Adipose tissue (tissue), 3 donors: Measurements from ENCODE around the gene DNAJB14. TPM values are rescaled to one million over a fixed set of nuclear protein-coding genes. Genes with fewer than 3 reads are reported as not detected.

Experiments
- H3K27ac ChIP-seq: one replicate; pipeline ENCODE4 v1.5.1; 2013; ENCODE audit warnings: low read depth, low read length
- WGBS, 3 donors: extraction: QIAGEN DNeasy Blood & Tissue Kit; methylation state at CpG; one replicate each; pipeline ENCODE4 v1.1.7; 2013; 5-methylcytosine and 5-hydroxymethylcytosine counted together
- polyA plus RNA-seq, 3 donors: library from polyadenylated mRNA; stranded (reverse); fragments of 200-250 nt; gene quantifications; one replicate each; pipeline ENCODE4 v1.2.3, GENCODE V29; 2013
- donor health status: healthy with polysubstance abuse.
- donor health status: Bipolar disorder and iron deficiency.
- donor health status: healthy.

The DNAJB14 gene
- polyA plus RNA-seq, 3 donors = 5.3 to 22.1 (median 7.0) TPM

DNA sequence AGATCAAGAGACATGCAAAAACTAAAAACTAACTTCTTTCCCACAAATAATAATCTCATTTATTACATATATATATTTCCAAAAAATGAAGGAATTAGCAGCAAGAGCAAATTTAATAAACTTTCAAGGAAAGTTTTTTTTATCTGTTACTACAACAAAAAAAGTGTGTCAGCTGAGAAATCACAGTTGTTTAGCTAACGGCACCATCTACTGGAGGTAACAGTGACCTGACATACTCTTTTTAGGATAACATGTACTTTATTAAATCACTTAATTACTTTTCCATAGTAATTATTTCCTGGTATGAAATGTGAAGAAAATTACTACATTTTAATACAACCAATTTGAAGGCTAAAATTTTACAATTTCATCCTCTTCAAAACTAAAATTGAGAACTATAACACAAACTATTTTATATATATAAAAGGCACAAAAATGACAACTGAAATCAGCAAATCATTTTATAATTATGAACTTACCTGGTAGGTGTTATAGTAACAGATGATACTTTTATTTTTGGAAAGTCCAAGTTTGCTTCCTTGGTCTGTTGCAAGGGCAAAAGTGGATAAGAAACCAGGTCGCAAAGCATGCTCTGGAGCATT, 61.3 kb downstream of the DNAJB14 start:
- H3K27ac ChIP-seq = no peak overlapping the region
- 68 to 80% (median 75%) methylated on average over 2 of the region's 2 CpGs for WGBS, 3 donors

GRCh38 chr4:99879458-99879857, 67.0 kb downstream of the DNAJB14 start:
- no peak overlapping the region for H3K27ac ChIP-seq
- 74 to 89% (median 85%) methylated on average over 3 of the region's 3 CpGs for WGBS, 3 donors

- H3K27ac ChIP-seq = no peak overlapping the region
Observed at GRCh38 chr4:99878604-99879003, 67.8 kb downstream of the DNAJB14 start.

GRCh38 chr4:99876946-99877345, 69.5 kb downstream of the DNAJB14 start:
- H3K27ac ChIP-seq = no peak overlapping the region

DNA sequence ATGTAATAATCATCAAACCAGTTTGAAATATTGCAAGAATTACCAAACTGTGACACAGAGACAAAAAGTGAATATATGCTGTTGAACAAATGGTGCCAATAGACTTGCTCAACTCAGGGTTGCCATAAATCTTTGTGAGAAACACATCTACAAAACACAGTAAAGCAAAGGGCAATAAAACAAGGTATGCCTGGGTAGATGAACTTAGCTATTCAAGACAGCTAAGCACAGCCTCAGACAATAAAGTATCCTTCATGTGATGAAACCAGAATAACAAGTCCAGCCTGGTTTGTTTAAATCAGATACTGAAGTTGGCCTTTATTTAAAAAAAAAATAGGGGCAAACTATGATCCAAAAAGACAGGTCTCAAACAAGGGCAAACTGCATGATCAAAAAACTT, 71.3 kb downstream of the DNAJB14 start:
- no peak overlapping the region for H3K27ac ChIP-seq

More at GRCh38 chr4:99876946-99877345, 69.5 kb downstream of the DNAJB14 start:
- 90 to 96% (median 92%) methylated on average over 3 of the region's 3 CpGs for WGBS, 3 donors

GRCh38 chr4:99872570-99872969, 73.8 kb downstream of the DNAJB14 start:
- no peak overlapping the region for H3K27ac ChIP-seq

- 52 to 64% (median 58%) methylated on average over 8 of the region's 8 CpGs for WGBS, 3 donors
- no peak overlapping the region for H3K27ac ChIP-seq
Observed at GRCh38 chr4:99868126-99868596, 78.3 kb downstream of the DNAJB14 start.

DNA sequence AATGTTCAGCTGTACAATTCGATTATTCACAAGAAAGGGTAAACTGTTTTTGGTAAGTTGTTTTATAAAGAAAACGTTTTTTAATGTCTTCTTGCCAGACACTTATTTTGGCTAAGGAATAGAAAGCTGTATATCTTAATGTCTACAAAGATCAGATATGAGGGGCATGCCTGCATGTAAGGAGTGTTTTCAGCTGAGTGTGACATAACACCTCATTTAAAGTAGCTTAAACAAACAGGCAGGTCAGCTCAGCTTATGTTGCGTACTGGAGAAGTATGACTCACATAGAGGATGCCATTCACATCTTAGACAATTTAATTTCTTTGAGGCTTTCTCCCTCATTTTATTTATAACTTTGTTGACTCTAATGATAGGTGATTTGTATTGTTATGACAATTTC, 82.6 kb downstream of the DNAJB14 start:
- 49 to 72% (median 61%) methylated on average over 3 of the region's 3 CpGs for WGBS, 3 donors
- no peak overlapping the region for H3K27ac ChIP-seq

- 41 to 45% (median 45%) methylated on average over 5 of the region's 5 CpGs for WGBS, 3 donors
- H3K27ac ChIP-seq = no peak overlapping the region
Observed at GRCh38 chr4:99861120-99861905, 85.1 kb downstream of the DNAJB14 start.

- 60 to 73% (median 68%) methylated on average over 2 of the region's 2 CpGs for WGBS, 3 donors
Observed at GRCh38 chr4:99860521-99860920, 85.9 kb downstream of the DNAJB14 start.

DNA sequence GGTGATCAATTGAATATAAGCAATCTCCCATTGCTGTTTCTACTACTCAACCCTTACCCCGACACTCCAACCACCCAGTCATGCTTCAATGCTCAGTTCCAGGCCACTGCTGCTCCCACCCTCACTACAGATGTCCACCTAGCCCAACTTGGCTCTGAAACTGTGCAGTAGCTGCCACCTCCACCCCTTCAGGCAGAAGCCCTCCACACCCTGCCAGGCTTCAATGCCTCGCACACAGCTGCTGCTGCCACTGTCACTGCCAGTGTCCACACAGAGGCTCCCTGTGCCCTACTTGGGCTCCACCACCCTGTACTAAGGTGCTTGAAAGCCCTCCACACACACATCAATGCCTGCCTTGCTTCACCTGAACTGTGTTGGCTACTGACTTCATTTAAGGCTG, 86.8 kb downstream of the DNAJB14 start:
- WGBS, 3 donors = 91 to 92% (median 92%) methylated on average over 2 of the region's 2 CpGs
- no peak overlapping the region for H3K27ac ChIP-seq

More at GRCh38 chr4:99860521-99860920, 85.9 kb downstream of the DNAJB14 start:
- H3K27ac ChIP-seq = no peak overlapping the region

DNA sequence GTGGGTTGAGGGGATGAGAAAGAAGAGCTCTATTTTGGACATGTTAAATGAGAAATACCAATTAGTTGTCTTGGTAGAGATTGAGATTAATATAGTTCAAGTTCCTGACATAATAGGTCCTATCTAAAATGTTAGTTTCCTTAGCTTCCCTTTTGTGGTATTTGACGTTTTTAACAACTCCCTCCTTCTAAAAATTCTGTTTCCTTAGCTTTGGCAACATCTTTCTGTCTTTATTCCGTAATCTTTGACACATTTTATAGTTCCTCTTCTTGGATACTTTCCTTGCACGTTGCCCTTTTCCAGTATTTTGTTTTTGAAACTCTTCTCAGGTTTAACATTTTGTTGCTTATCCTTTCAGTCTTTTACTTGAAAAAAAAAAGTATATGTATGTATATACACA, 89.1 kb downstream of the DNAJB14 start:
- 28 to 61% (median 29%) methylated on average over 3 of the region's 3 CpGs for WGBS, 3 donors
- no peak overlapping the region for H3K27ac ChIP-seq

- WGBS, 3 donors = 18 to 50% (median 22%) methylated on average over 1 of the region's 1 CpG
Observed at GRCh38 chr4:99856166-99856565, 90.3 kb downstream of the DNAJB14 start.

GRCh38 chr4:99855678-99856077, 90.7 kb downstream of the DNAJB14 start:
- H3K27ac ChIP-seq = no peak overlapping the region
- WGBS, 3 donors = 46 to 79% (median 58%) methylated on average over 1 of the region's 1 CpG

More at GRCh38 chr4:99856166-99856565, 90.3 kb downstream of the DNAJB14 start:
- H3K27ac ChIP-seq = no peak overlapping the region

- WGBS, 3 donors = 38 to 72% (median 59%) methylated on average over 1 of the region's 1 CpG
- H3K27ac ChIP-seq = no peak overlapping the region
Observed at GRCh38 chr4:99853999-99854398, 92.4 kb downstream of the DNAJB14 start.

DNA sequence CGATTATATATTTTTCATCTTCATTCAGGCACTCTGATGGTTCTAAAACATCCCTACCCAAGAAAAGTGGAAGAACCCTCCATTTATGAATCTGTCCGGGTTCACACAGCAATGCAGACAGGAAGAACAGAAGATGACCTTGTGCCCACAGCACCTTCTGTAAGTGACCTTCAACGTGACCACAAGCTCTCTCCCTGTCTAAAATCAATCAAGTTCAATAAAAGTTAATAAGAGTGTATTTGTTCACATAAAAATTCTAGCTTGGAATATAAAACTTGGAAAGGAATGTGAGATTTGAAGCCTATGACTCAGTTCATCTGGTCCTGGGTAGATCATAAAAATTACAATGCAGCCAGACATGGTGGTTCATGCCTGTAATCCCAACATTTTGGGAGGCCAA, 93.2 kb downstream of the DNAJB14 start:
- 62 to 86% (median 82%) methylated on average over 3 of the region's 3 CpGs for WGBS, 3 donors

GRCh38 chr4:99852199-99852749, 94.1 kb downstream of the DNAJB14 start:
- 84 to 92% (median 85%) methylated on average over 3 of the region's 3 CpGs for WGBS, 3 donors
- H3K27ac ChIP-seq = no peak overlapping the region

More for the DNA sequence above, 93.2 kb downstream of the DNAJB14 start:
- no peak overlapping the region for H3K27ac ChIP-seq

GRCh38 chr4:99848591-99849001, 97.8 kb downstream of the DNAJB14 start:
- 94 to 95% (median 94%) methylated on average over 4 of the region's 4 CpGs for WGBS, 3 donors
- no peak overlapping the region for H3K27ac ChIP-seq

DNA sequence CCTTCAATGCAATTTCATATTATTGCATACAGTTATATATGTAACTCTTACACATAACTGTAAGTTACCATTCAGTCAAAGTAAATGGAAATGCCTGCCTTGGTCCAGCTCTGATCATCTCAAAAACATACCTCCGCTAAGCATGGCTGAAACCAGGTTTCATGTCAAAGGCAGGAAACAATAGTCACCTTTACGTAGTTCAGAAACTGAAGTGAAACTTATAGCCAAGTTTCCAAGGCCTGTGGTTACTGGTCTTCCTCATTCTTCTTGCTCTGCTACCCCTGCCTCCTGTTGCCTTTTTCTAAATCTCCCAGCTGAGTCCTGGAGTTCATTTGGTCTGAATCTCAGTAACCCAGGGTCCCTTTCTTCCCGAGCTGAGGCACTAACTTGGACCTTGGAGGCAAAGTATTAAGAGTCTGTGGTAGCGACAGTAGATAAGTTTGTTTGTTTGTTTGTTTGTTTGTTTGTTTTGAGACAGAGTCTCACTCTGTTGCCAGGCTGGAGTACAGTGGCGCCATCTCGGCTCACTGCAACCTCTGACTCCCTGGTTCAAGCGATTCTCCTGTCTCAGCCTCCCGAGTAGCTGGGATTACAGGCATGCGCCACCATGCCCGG, 98.9 kb downstream of the DNAJB14 start:
- WGBS, 3 donors = 78 to 91% (median 83%) methylated on average over 10 of the region's 10 CpGs
- no peak overlapping the region for H3K27ac ChIP-seq
